OCI-LY7 (cell line): ENCODE measurements around the gene NXPH1. TPM values are rescaled to one million over a fixed set of nuclear protein-coding genes. Genes with fewer than 3 reads are reported as not detected.

Source experiments
- BruUV-seq: library from RNA; stranded (reverse); fragments of 400-500 nt; replicated peaks from 2 replicates; lab custom pipeline; 2021; lab: Mats Ljungman, UMichigan
- CTCF ChIA-PET: fragments of 300-600 bp; sonication (Branson Sonifier 250); formaldehyde crosslinking; loops from one replicate; lab custom pipeline; 2022; ENCODE audit warnings: antibody characterized with exemption; ENCODE audit not compliant: unreplicated experiment; lab: Charles Lee
- POLR2A ChIA-PET: fragments of 300-600 bp; sonication (Branson Sonifier 250); formaldehyde crosslinking; loops from one replicate; lab custom pipeline; 2022; ENCODE audit warnings: antibody characterized with exemption; lab: Charles Lee
- DNase-seq: peaks from one replicate; pipeline ENCODE4 v3.0.0-alpha.2; 2015; ENCODE audit warnings: low spot score
- H2AFZ ChIP-seq: fragments of 200-600 bp; sonication (generic), shearing (Covaris generic); 2 replicates; pipeline ENCODE4 v1.6.1; 2014; ENCODE audit warnings: mild to moderate bottlenecking, antibody characterized with exemption, low read length, moderate library complexity
- H3K27ac ChIP-seq: fragments of 200-600 bp; sonication (generic); 2 replicates; pipeline ENCODE4 v1.5.1; 2014; ENCODE audit warnings: mixed run types, low read depth, mild to moderate bottlenecking, moderate library complexity, low read length, inconsistent platforms; ENCODE audit not compliant: poor library complexity, severe bottlenecking
- H3K36me3 ChIP-seq: fragments of 200-600 bp; sonication (generic); 2 replicates; pipeline ENCODE4 v1.6.1; 2014; ENCODE audit warnings: mild to moderate bottlenecking, antibody characterized with exemption, low read length, moderate library complexity, mixed read lengths; ENCODE audit not compliant: insufficient read depth
- H3K4me1 ChIP-seq: fragments of 200-600 bp; sonication (generic); 2 replicates; pipeline ENCODE4 v1.5.1; 2014; ENCODE audit warnings: mild to moderate bottlenecking, low read length; ENCODE audit not compliant: insufficient read depth, poor library complexity, severe bottlenecking
- H3K4me2 ChIP-seq: fragments of 200-600 bp; sonication (generic); 2 replicates; pipeline ENCODE4 v1.6.1; 2014; ENCODE audit warnings: mild to moderate bottlenecking, low read length
- H3K4me3 ChIP-seq: fragments of 200-600 bp; sonication (generic); 2 replicates; pipeline ENCODE4 v1.5.1; 2014; ENCODE audit warnings: mild to moderate bottlenecking, low read depth, low read length; ENCODE audit not compliant: poor library complexity, severe bottlenecking
- H3K79me2 ChIP-seq: fragments of 200-600 bp; sonication (generic); 2 replicates; pipeline ENCODE4 v1.6.1; 2016; ENCODE audit warnings: low read depth, mild to moderate bottlenecking, low read length, moderate library complexity, mixed read lengths; ENCODE audit not compliant: insufficient read depth
- H3K9me2 ChIP-seq: fragments of 200-600 bp; sonication (generic); 2 replicates; pipeline ENCODE4 v1.6.1; 2016; ENCODE audit warnings: mild to moderate bottlenecking, low read length, mixed read lengths; ENCODE audit not compliant: insufficient read depth
- H3K9me3 ChIP-seq: fragments of 200-600 bp; sonication (generic); 2 replicates; pipeline ENCODE4 v1.6.1; 2014; ENCODE audit warnings: mild to moderate bottlenecking, mixed run types, low read length, mixed read lengths
- H4K20me1 ChIP-seq: fragments of 200-600 bp; sonication (generic); 2 replicates; pipeline ENCODE4 v1.6.1; 2014; ENCODE audit warnings: mild to moderate bottlenecking, antibody characterized with exemption, low read length, moderate library complexity, mixed read lengths; ENCODE audit not compliant: insufficient read depth
- EZH2phosphoT487 ChIP-seq: fragments of 200-600 bp; sonication (generic); IDR thresholded peaks from 2 replicates; pipeline ENCODE4 v1.6.1; 2018; ENCODE audit warnings: low read depth, borderline replicate concordance, mild to moderate bottlenecking, mixed run types, antibody characterized with exemption, low read length, moderate library complexity, mixed read lengths
- intact Hi-C: fragments of 100-400 bp; cut with micrococcal nuclease; formaldehyde crosslinking; loops from one replicate; pipeline ENCODE4 v1.10.0; 2022; ENCODE audit not compliant: unreplicated experiment
- total RNA-seq, 2 experiments: library from RNA; depleted of rRNA in 1 of 2; stranded (reverse); fragments of >200 nt in 1 of 2; shearing (Covaris generic) in 1 of 2; gene quantifications; 2 replicates each; pipeline ENCODE4 v1.2.3, GENCODE V29; 2014 to 2022
- TF ChIP-seq, protein P1 (sequence below): fragments of 200-600 bp; sonication (generic); conservative IDR thresholded peaks from 2 replicates; pipeline ENCODE4 v1.5.1; 2014; ENCODE audit warnings: mild to moderate bottlenecking, antibody characterized with exemption, low read length, moderate library complexity, mixed read lengths

NXPH1 gene
- total RNA-seq, 2 experiments from 2014 or later = not detected

DNA sequence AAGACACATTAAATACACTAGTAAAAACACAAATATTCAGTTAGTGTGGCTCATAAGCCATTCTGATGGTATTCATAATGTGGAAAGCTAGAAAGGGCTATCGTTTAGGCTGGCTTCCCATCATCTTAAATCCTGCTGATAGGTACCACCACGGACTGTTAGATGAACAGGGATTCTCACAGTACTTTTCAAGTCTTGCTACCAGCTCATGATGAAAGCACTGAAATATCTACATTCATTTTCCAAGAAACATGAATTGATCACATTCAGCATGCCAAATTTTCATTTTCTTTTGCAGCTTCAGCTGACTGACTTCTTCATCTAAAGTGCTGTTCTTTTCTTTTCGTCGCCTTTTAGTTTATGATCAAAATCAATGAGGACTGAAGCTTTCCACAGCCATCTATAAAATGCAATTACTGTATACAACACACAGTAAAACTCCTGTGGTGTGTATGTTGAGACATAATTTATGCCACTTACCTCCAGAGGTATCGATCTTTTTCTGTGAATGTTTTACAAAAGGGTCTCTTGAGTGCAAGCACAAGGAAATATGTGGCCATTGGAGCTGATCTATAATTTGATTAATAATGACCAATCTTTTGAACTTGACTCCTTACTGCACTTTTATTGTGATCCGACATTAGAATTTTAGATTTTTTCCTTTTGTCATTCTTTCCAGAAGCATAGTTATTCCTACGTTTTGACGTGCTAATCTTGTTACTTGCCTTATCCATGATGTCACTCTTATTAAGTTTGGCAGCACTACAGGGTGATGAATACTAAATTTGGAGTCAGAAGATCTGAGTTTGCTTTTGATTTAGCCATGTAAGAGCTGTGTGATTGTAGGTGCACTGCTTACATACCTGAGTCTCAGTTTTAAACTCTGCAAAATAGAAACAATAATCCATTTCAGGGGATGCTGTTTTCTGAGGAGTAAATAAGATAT lies 58.4 kb downstream of the NXPH1 start:
- ChIA-PET POLR2A (interaction anchor here (1.5 kb wide), 1 partner anchor 12 kb away, joined by 3 read pairs; no protein-coding TSS in a partner anchor), CTCF (no interaction called here)
- intact Hi-C loops = no loop called here
- Histone ChIP-seq H3K9me3 (no peaks in the 10 kb centered on the region), H2AFZ (no peak overlapping the region), H3K9me2 (no peaks in the 10 kb centered on the region), H3K4me2 (no peak overlapping the region), H4K20me1 (no peaks in the 10 kb centered on the region), H3K4me3 (no peak overlapping the region), H3K4me1 (no peaks in the 10 kb centered on the region), H3K36me3 (no peaks in the 10 kb centered on the region), H3K79me2 (no peaks in the 10 kb centered on the region), H3K27ac (no peak overlapping the region)
- BruUV-seq = no TSS peak
- TF ChIP-seq, protein P1, sequence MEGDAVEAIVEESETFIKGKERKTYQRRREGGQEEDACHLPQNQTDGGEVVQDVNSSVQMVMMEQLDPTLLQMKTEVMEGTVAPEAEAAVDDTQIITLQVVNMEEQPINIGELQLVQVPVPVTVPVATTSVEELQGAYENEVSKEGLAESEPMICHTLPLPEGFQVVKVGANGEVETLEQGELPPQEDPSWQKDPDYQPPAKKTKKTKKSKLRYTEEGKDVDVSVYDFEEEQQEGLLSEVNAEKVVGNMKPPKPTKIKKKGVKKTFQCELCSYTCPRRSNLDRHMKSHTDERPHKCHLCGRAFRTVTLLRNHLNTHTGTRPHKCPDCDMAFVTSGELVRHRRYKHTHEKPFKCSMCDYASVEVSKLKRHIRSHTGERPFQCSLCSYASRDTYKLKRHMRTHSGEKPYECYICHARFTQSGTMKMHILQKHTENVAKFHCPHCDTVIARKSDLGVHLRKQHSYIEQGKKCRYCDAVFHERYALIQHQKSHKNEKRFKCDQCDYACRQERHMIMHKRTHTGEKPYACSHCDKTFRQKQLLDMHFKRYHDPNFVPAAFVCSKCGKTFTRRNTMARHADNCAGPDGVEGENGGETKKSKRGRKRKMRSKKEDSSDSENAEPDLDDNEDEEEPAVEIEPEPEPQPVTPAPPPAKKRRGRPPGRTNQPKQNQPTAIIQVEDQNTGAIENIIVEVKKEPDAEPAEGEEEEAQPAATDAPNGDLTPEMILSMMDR = no peak
- no peak for TF ChIP-seq EZH2phosphoT487
- DNase-seq = no peak

DNA sequence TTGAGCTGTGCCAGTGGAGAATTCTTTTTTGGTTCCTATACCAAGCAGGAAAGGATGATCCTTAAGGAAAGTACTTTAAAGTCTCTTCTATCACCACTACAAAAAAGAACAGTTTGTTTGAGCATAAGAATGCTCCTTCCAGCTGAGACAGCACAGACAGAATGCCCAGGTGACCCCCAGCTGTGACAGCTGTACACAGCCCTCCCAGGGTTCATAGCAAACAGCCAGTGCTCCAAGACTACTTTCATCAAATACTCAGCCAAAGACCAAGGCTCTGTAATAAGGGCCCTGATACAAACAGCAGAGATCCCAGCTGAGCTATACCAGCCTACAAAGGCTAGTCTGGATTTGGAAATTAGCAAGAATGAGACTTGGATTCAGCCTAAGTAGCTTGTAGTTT lies 65.7 kb downstream of the NXPH1 start:
- no TSS peak for BruUV-seq
- POLR2A ChIA-PET = no interaction called here
- H3K4me2 ChIP-seq = no peak overlapping the region

More for the DNA sequence above, 65.7 kb downstream of the NXPH1 start:
- DNase-seq = no peak
- H2AFZ ChIP-seq = no peak overlapping the region
- no peaks in the 10 kb centered on the region for H3K4me1 ChIP-seq
- intact Hi-C loops = no loop called here
- TF ChIP-seq, protein P1 = no peak
- TF ChIP-seq EZH2phosphoT487 = no peak
- CTCF ChIA-PET = no interaction called here
- no peak overlapping the region for H3K27ac ChIP-seq
- no peak overlapping the region for H3K4me3 ChIP-seq
- no peaks in the 10 kb centered on the region for H3K79me2 ChIP-seq
- no peaks in the 10 kb centered on the region for H3K9me2 ChIP-seq
- H3K9me3 ChIP-seq = no peaks in the 10 kb centered on the region
- H3K36me3 ChIP-seq = no peaks in the 10 kb centered on the region
- no peaks in the 10 kb centered on the region for H4K20me1 ChIP-seq
